ENCODE results near the gene OSBPL2. TPM values are rescaled to one million over a fixed set of nuclear protein-coding genes. Genes with fewer than 3 reads are reported as not detected.

The OSBPL2 gene
- polyA plus RNA-seq, 1 donor (not counting 4 experiments of a cell fraction or from before 2014, with no cell fraction given), result 15.9 TPM

DNA sequence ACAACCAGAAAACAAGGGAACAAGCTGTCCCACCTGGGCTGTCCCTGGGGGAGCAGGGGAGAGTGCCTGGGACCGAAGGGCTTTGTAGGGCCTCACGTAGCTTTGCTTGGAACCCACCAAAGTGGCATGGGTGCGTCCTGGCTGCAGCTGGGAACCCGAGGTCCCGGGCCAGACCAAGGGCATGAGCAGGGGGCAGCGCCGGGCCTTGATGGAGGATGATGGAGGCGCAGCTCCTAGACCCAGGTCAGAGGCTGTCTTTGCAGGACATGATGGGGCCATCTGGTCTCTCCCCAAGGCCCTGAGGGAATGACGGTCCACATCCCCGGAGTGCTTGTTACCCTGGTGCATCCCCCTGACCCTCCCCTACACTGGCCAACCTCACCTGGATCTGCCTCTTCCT lies 7.6 kb upstream of the OSBPL2 start:
- Histone ChIP-seq H3K79me2 (ENCODE audit: control insufficient read depth, insufficient read depth, low read length) (no peaks in the 10 kb centered on the region), H3K4me1 (ENCODE audit: control insufficient read depth, extremely low read depth, insufficient read depth, low read length) (no peaks in the 10 kb centered on the region), H4K20me1 (ENCODE audit: control insufficient read depth, extremely low read depth, insufficient read depth, low read length) (peaks cover 5% of the 10 kb centered on the region), H2AFZ (ENCODE audit: control insufficient read depth, low read length) (no peak overlapping the region), H3K9ac (ENCODE audit: control insufficient read depth, extremely low read depth, insufficient read depth, low read length) (no peak overlapping the region), H3K4me3 (ENCODE audit: control insufficient read depth in 2 of 3, extremely low read depth in 1 of 3, insufficient read depth in 2 of 3, low read depth in 1 of 3, low read length in 3 of 3) (no peak overlapping the region), H3K4me2 (ENCODE audit: control insufficient read depth, extremely low read depth, insufficient read depth, low read depth, low read length) (no peak overlapping the region), H3K27ac (ENCODE audit: control insufficient read depth, insufficient read depth, low read length) (no peak overlapping the region), H3K36me3 (ENCODE audit: control insufficient read depth in 2 of 2, extremely low read depth in 1 of 2, insufficient read depth in 2 of 2, low read length in 2 of 2) (no peaks in the 10 kb centered on the region), H3K9me1 (ENCODE audit: control insufficient read depth, extremely low read depth, insufficient read depth, low read length) (no peaks in the 10 kb centered on the region), H3K9me3 (ENCODE audit: control insufficient read depth, low read depth, low read length) (peaks cover 4% of the 10 kb centered on the region), H3K27me3 (ENCODE audit: control insufficient read depth, extremely low read depth, insufficient read depth, low read length) (peaks cover 70% of the 10 kb centered on the region)
- dilution Hi-C loops (cut with MboI; ENCODE audit: extremely low pct_ligation_motif_present, low sequenced_read_pairs), result no loop called here
- FAIRE-seq, result no peak
- DNase-seq (ENCODE audit: low read depth, low spot score), result no peak
- no peak for TF ChIP-seq EZH2 (IDR thresholded peaks at IDR 0.05; ENCODE audit: low read length)
- TF ChIP-seq, protein P1, sequence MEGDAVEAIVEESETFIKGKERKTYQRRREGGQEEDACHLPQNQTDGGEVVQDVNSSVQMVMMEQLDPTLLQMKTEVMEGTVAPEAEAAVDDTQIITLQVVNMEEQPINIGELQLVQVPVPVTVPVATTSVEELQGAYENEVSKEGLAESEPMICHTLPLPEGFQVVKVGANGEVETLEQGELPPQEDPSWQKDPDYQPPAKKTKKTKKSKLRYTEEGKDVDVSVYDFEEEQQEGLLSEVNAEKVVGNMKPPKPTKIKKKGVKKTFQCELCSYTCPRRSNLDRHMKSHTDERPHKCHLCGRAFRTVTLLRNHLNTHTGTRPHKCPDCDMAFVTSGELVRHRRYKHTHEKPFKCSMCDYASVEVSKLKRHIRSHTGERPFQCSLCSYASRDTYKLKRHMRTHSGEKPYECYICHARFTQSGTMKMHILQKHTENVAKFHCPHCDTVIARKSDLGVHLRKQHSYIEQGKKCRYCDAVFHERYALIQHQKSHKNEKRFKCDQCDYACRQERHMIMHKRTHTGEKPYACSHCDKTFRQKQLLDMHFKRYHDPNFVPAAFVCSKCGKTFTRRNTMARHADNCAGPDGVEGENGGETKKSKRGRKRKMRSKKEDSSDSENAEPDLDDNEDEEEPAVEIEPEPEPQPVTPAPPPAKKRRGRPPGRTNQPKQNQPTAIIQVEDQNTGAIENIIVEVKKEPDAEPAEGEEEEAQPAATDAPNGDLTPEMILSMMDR (optimal IDR thresholded peaks at IDR 0.05 in 1 of 3, IDR thresholded peaks at IDR 0.05 in 1 of 3, conservative IDR thresholded peaks at IDR 0.05 in 1 of 3; ENCODE audit: extremely low read depth in 1 of 3, insufficient read depth in 2 of 3, low read length in 3 of 3), result no peak

DNA sequence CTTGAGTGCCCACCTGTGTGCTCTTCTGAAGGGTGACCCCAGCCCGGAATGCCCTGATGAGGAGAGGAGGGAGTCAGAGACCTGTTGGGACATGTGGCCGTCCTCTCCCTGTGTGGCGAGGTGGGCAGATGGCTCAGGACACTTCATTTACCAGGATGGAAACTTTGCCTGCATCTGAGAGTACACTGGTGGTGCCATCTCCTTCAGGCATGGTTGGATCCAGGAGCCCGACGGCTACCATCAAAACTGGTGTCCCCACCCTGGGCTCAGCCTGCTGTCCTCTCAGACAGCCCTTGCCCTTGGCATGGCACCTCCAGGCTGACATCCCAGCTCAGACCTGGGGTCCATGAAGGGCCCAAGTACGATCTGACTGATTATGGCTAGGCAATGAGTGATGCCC lies 7.0 kb upstream of the OSBPL2 start:
- no peaks in the 10 kb centered on the region for H3K79me2 ChIP-seq (ENCODE audit: control insufficient read depth, insufficient read depth, low read length)
- no peak overlapping the region for H3K4me3 ChIP-seq (ENCODE audit: control insufficient read depth in 2 of 3, extremely low read depth in 1 of 3, insufficient read depth in 2 of 3, low read depth in 1 of 3, low read length in 3 of 3)
- H3K27me3 ChIP-seq (ENCODE audit: control insufficient read depth, extremely low read depth, insufficient read depth, low read length), result peaks cover 64% of the 10 kb centered on the region
- H3K9ac ChIP-seq (ENCODE audit: control insufficient read depth, extremely low read depth, insufficient read depth, low read length), result no peak overlapping the region
- no peaks in the 10 kb centered on the region for H3K36me3 ChIP-seq (ENCODE audit: control insufficient read depth in 2 of 2, extremely low read depth in 1 of 2, insufficient read depth in 2 of 2, low read length in 2 of 2)
- peaks cover 4% of the 10 kb centered on the region for H3K9me3 ChIP-seq (ENCODE audit: control insufficient read depth, low read depth, low read length)
- DNase-seq (ENCODE audit: low read depth, low spot score), result no peak
- H3K27ac ChIP-seq (ENCODE audit: control insufficient read depth, insufficient read depth, low read length), result no peak overlapping the region
- no peak for FAIRE-seq
- H3K9me1 ChIP-seq (ENCODE audit: control insufficient read depth, extremely low read depth, insufficient read depth, low read length), result no peaks in the 10 kb centered on the region
- no peak overlapping the region for H2AFZ ChIP-seq (ENCODE audit: control insufficient read depth, low read length)
- no peak for TF ChIP-seq EZH2 (IDR thresholded peaks at IDR 0.05; ENCODE audit: low read length)
- TF ChIP-seq, protein P1 (optimal IDR thresholded peaks at IDR 0.05 in 1 of 3, IDR thresholded peaks at IDR 0.05 in 1 of 3, conservative IDR thresholded peaks at IDR 0.05 in 1 of 3; ENCODE audit: extremely low read depth in 1 of 3, insufficient read depth in 2 of 3, low read length in 3 of 3), result no peak
- peaks cover 5% of the 10 kb centered on the region for H4K20me1 ChIP-seq (ENCODE audit: control insufficient read depth, extremely low read depth, insufficient read depth, low read length)
- dilution Hi-C loops (cut with MboI; ENCODE audit: extremely low pct_ligation_motif_present, low sequenced_read_pairs), result no loop called here
- H3K4me2 ChIP-seq (ENCODE audit: control insufficient read depth, extremely low read depth, insufficient read depth, low read depth, low read length), result no peak overlapping the region
- H3K4me1 ChIP-seq (ENCODE audit: control insufficient read depth, extremely low read depth, insufficient read depth, low read length), result no peaks in the 10 kb centered on the region

Measured in keratinocyte (primary cell).